Uterus (tissue), 2 donors: ENCODE measurements around the gene EFCC1.

Experiments
- CTCF ChIP-seq, 4 experiments: fragments of 200-600 bp in 2 of 4; fragments of 450-650 bp in 2 of 4; sonication (generic) in 2 of 4; IDR thresholded peaks; one replicate each; pipeline ENCODE4 v1.5.1; 2016 to 2019; ENCODE audit warnings: antibody characterized with exemption in 4 of 4, mild to moderate bottlenecking in 2 of 4, moderate library complexity in 1 of 4
- POLR2A ChIP-seq, 2 donors: fragments of 450-650 bp; IDR thresholded peaks; one replicate each; pipeline ENCODE4 v1.6.1; 2016; ENCODE audit warnings: antibody characterized with exemption in 2 of 2, mild to moderate bottlenecking in 1 of 2, moderate library complexity in 1 of 2

GRCh38 chr3:129020691-129021090 lies 19.6 kb downstream of the EFCC1 start:
- TF ChIP-seq CTCF (IDR thresholded peaks at IDR 0.05) (no peak), POLR2A (IDR thresholded peaks at IDR 0.05) (no peak)
